ENCODE data around the gene VAV2. TPM values are rescaled to one million over a fixed set of nuclear protein-coding genes. Genes with fewer than 3 reads are reported as not detected.

Gene VAV2
- total and polyA plus RNA-seq, 2 experiments from 2014 or later: 8.1 to 28.9 TPM

DNA sequence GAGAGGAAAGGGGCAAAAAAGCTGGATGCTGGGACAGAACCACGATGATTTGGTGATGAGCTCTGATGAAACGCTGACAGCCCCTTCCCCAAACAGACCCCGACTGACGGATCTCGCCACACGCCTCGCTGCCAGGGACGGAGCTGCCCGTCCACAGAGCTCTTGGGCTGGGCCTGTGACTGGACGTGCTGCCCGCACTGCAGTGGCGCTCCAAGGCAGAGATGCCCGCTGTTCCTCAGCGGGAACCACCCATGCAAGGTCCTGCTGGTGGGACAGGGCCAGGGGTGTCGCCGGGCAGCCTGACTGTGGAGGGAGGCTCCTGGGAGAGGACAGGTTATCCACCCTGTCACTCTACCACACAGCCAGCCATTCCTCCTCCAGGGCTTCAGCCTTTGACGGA is 187.9 kb downstream of the VAV2 start:
- no peak for DNase-seq (ENCODE audit: low spot score)
- no peak overlapping the region for H3K4me3 Mint-ChIP-seq
- no peaks in the 10 kb centered on the region for H3K9me2 ChIP-seq (ENCODE audit: insufficient read depth)
- H3K27me3 ChIP-seq (ENCODE audit: insufficient read depth): no peaks in the 10 kb centered on the region
- H3K27ac ChIP-seq (ENCODE audit: low read depth): no peak overlapping the region
- no peaks in the 10 kb centered on the region for H3K4me1 ChIP-seq (ENCODE audit: insufficient read depth)
- no peak overlapping the region for H3K27ac Mint-ChIP-seq
- H3K9me3 Mint-ChIP-seq: no peaks in the 10 kb centered on the region
- H3K4me3 ChIP-seq: no peak overlapping the region
- TF ChIP-seq EZH2phosphoT487 (IDR thresholded peaks at IDR 0.05; ENCODE audit: unreplicated experiment) (no peak), JUNB (IDR thresholded peaks at IDR 0.05; ENCODE audit: unreplicated experiment) (no peak), STAT1 (IDR thresholded peaks at IDR 0.05; ENCODE audit: unreplicated experiment) (no peak), EZH2 (IDR thresholded peaks at IDR 0.05; ENCODE audit: low read depth, unreplicated experiment) (no peak), POLR2AphosphoS5 (IDR thresholded peaks at IDR 0.05; ENCODE audit: low read depth) (no peak), NANOG (IDR thresholded peaks at IDR 0.05; ENCODE audit: borderline replicate concordance) (no peak)
- TF ChIP-seq, protein P1, sequence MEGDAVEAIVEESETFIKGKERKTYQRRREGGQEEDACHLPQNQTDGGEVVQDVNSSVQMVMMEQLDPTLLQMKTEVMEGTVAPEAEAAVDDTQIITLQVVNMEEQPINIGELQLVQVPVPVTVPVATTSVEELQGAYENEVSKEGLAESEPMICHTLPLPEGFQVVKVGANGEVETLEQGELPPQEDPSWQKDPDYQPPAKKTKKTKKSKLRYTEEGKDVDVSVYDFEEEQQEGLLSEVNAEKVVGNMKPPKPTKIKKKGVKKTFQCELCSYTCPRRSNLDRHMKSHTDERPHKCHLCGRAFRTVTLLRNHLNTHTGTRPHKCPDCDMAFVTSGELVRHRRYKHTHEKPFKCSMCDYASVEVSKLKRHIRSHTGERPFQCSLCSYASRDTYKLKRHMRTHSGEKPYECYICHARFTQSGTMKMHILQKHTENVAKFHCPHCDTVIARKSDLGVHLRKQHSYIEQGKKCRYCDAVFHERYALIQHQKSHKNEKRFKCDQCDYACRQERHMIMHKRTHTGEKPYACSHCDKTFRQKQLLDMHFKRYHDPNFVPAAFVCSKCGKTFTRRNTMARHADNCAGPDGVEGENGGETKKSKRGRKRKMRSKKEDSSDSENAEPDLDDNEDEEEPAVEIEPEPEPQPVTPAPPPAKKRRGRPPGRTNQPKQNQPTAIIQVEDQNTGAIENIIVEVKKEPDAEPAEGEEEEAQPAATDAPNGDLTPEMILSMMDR (conservative IDR thresholded peaks at IDR 0.05; ENCODE audit: low read depth in 2 of 2): no peak
- TF ChIP-seq, protein P2, sequence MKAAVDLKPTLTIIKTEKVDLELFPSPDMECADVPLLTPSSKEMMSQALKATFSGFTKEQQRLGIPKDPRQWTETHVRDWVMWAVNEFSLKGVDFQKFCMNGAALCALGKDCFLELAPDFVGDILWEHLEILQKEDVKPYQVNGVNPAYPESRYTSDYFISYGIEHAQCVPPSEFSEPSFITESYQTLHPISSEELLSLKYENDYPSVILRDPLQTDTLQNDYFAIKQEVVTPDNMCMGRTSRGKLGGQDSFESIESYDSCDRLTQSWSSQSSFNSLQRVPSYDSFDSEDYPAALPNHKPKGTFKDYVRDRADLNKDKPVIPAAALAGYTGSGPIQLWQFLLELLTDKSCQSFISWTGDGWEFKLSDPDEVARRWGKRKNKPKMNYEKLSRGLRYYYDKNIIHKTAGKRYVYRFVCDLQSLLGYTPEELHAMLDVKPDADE (IDR thresholded peaks at IDR 0.05): no peak
- TF ChIP-seq, protein P3, sequence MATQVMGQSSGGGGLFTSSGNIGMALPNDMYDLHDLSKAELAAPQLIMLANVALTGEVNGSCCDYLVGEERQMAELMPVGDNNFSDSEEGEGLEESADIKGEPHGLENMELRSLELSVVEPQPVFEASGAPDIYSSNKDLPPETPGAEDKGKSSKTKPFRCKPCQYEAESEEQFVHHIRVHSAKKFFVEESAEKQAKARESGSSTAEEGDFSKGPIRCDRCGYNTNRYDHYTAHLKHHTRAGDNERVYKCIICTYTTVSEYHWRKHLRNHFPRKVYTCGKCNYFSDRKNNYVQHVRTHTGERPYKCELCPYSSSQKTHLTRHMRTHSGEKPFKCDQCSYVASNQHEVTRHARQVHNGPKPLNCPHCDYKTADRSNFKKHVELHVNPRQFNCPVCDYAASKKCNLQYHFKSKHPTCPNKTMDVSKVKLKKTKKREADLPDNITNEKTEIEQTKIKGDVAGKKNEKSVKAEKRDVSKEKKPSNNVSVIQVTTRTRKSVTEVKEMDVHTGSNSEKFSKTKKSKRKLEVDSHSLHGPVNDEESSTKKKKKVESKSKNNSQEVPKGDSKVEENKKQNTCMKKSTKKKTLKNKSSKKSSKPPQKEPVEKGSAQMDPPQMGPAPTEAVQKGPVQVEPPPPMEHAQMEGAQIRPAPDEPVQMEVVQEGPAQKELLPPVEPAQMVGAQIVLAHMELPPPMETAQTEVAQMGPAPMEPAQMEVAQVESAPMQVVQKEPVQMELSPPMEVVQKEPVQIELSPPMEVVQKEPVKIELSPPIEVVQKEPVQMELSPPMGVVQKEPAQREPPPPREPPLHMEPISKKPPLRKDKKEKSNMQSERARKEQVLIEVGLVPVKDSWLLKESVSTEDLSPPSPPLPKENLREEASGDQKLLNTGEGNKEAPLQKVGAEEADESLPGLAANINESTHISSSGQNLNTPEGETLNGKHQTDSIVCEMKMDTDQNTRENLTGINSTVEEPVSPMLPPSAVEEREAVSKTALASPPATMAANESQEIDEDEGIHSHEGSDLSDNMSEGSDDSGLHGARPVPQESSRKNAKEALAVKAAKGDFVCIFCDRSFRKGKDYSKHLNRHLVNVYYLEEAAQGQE (IDR thresholded peaks at IDR 0.05; ENCODE audit: unreplicated experiment): no peak
- no peaks in the 10 kb centered on the region; the same call in 2 of the 3 replicates for H3K4me1 Mint-ChIP-seq
- no peak overlapping the region for H2AFZ ChIP-seq
- H3K36me3 ChIP-seq (ENCODE audit: insufficient read depth): no peaks in the 10 kb centered on the region
- no peak for ATAC-seq
- no peaks in the 10 kb centered on the region for H3F3A ChIP-seq (replicated peaks; ENCODE audit: low read depth)
- H3K36me3 Mint-ChIP-seq (ENCODE audit: low read depth): peaks cover 3% of the 10 kb centered on the region; the same call in 1 of the 3 replicates
- peaks cover 6% of the 10 kb centered on the region for H3K27me3 Mint-ChIP-seq (ENCODE audit: insufficient read depth, low read depth, poor library complexity)
- H4K20me1 ChIP-seq (replicated peaks; ENCODE audit: insufficient read depth): no peaks in the 10 kb centered on the region
- H3K79me2 ChIP-seq (replicated peaks; ENCODE audit: insufficient read depth): no peaks in the 10 kb centered on the region
- no peak overlapping the region for H3K4me2 ChIP-seq

DNA sequence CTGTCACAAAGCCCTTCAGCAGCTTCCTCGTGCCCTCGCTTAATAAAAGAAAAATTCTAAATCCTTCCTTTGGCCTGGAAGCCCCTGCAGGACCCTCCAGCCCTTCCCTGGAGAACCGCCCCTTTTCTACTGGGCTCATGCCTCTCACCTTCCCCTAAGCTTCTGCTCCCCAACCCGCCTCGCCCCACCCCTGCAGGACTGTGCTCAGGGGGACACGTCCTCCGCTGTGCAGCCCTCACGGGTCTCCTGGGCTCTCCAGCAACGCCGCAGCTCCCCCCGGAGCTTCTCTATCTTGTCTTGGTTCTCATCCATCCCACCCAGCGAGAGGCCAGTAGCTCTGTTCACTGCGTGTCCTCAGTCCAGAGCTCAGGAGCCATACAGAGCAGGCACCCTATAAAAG is 188.4 kb downstream of the VAV2 start:
- H3K4me3 ChIP-seq: no peak overlapping the region
- no peaks in the 10 kb centered on the region for H3K36me3 ChIP-seq (ENCODE audit: insufficient read depth)
- Mint-ChIP-seq H3K4me3 (no peak overlapping the region), H3K4me1 (no peaks in the 10 kb centered on the region; the same call in 2 of the 3 replicates), H3K9me3 (no peaks in the 10 kb centered on the region), H3K27me3 (ENCODE audit: insufficient read depth, low read depth, poor library complexity) (peaks cover 6% of the 10 kb centered on the region), H3K27ac (no peak overlapping the region), H3K36me3 (ENCODE audit: low read depth) (peaks cover 3% of the 10 kb centered on the region; the same call in 1 of the 3 replicates)
- no peak for ATAC-seq
- no peak overlapping the region for H3K27ac ChIP-seq (ENCODE audit: low read depth)
- TF ChIP-seq ZNF114 (CRISPR knock-in tag; IDR thresholded peaks at IDR 0.05): no peak
- no peak for TF ChIP-seq EZH2phosphoT487 (IDR thresholded peaks at IDR 0.05; ENCODE audit: unreplicated experiment)
- no peak overlapping the region for H3K4me2 ChIP-seq
- H3K27me3 ChIP-seq (ENCODE audit: insufficient read depth): no peaks in the 10 kb centered on the region
- no peaks in the 10 kb centered on the region for H3F3A ChIP-seq (replicated peaks; ENCODE audit: low read depth)
- no peak for DNase-seq (ENCODE audit: low spot score)
- H3K9me2 ChIP-seq (ENCODE audit: insufficient read depth): no peaks in the 10 kb centered on the region
- H3K4me1 ChIP-seq (ENCODE audit: insufficient read depth): no peaks in the 10 kb centered on the region
- no peaks in the 10 kb centered on the region for H4K20me1 ChIP-seq (replicated peaks; ENCODE audit: insufficient read depth)
- no peak overlapping the region for H2AFZ ChIP-seq
- no peaks in the 10 kb centered on the region for H3K79me2 ChIP-seq (replicated peaks; ENCODE audit: insufficient read depth)

All from GM23338 (cell line).